Measurements from ENCODE around the gene XPOT.
A peak's percentile ranks its signal among the peaks of the same experiment; 100 is the strongest.
"Not testable (repeated sequence)": the region's sequence is repeated elsewhere in the genome, so short reads cannot be mapped to it uniquely, and the experiment has no call there.

The XPOT gene

DNA sequence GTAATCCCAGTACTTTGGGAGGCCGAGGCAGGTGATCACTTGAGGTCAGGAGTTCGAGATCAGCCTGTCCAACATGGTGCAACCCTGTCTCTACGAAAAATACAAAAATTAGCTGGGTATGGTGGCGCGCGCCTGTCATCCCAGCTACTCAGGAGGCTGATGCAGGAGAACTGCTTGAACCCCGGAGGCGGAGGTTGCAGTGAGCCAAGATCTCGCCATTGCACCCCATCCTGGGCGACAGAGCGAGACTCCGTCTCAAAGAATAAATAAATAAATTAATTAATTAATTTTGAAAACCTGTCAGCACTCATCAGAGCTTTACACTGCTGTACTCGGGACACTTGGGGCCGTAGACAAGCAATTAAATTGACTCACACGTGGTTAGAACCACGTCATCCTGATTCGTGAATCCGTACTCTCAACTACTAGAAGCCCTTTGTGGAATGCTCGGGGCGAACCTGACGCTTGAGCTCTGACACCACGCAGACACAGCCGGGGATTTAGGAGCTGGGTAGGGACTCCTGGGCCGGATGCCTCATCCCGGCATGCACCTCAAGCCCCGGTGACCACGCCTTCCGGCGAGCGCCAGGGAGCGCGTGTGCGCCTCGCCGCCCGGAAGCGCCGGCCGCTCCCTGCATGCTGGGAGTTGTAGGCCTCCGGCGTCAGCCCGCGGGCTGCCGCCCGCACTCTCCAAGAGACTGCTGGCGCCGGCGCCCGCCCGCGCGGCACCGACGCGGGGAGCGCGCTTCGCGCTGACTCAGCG lies at the start of gene XPOT:
Gene XPOT, plus strand, starts transcription at position 686 of the 763 bp plus-strand sequence. CDS start 5,644 bp downstream, outside the sequence.
- peak; percentile 95 for DNase-seq

- DNase-seq: not testable (repeated sequence)
Observed at GRCh38 chr12:64356209-64356608, 48.0 kb upstream of the XPOT start.

DNA sequence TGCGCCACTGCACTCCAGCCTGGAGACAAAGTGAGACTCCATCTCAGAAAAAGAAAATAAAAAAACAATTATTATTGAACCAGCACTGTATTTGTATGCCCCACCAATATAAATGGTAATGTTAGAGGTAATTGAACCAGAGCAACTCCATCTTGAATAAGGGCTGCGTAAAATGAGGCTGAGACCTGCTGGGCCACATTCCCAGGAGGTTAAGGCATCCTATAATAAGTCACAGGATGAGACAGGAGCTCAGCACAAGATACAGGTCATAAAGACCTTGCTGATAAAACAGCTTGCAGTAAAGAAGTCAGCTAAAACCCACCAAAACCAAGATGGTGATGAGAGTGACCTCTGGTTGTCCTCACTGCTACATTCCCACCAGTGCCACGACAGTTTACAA lies 43.0 kb upstream of the XPOT start:
- not testable (repeated sequence) for DNase-seq

GRCh38 chr12:64362721-64363305 lies 41.4 kb upstream of the XPOT start:
- DNase-seq: no peak

DNA sequence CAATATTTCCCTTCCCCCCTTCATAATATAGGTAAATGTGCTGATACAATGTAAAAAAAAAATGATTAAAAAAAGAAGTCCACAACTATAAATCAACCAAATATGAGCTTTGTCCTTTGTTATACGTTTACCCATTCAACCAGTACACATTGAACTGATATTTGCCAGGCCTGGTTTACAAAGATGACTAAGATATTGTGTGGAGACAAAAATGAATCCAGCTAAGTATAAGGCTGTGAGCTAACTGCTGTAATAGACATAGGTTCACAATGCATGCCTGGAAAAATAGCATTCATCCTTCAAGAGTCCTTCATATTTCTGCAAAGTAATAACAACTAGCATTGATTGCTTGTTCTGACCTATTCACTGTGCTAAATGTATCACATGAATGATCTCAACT lies 20.5 kb upstream of the XPOT start:
- no peak for DNase-seq

GRCh38 chr12:64385019-64385418 lies 19.2 kb upstream of the XPOT start:
- DNase-seq: peak in 1 of 2 donors; percentile 76

GRCh38 chr12:64385468-64385867 lies 18.7 kb upstream of the XPOT start:
- peak in 1 of 2 donors; percentile 14 for DNase-seq

GRCh38 chr12:64387197-64387816 lies 16.9 kb upstream of the XPOT start:
- DNase-seq: no peak

- DNase-seq: no peak
Observed at GRCh38 chr12:64389154-64389553, 15.0 kb upstream of the XPOT start.

GRCh38 chr12:64390275-64390851 lies 13.8 kb upstream of the XPOT start, which contains the start of gene C12orf56:
TSS of gene C12orf56 (minus strand) at chr12:64390758. CDS start at chr12:64390565, 193 bp downstream.
- peak in 1 of 2 donors; percentile 8 for DNase-seq

GRCh38 chr12:64392221-64392620 lies 12.0 kb upstream of the XPOT start:
- DNase-seq: peak in 1 of 2 donors; percentile 46

GRCh38 chr12:64395739-64396138 lies 8.5 kb upstream of the XPOT start:
- DNase-seq: no peak

DNA sequence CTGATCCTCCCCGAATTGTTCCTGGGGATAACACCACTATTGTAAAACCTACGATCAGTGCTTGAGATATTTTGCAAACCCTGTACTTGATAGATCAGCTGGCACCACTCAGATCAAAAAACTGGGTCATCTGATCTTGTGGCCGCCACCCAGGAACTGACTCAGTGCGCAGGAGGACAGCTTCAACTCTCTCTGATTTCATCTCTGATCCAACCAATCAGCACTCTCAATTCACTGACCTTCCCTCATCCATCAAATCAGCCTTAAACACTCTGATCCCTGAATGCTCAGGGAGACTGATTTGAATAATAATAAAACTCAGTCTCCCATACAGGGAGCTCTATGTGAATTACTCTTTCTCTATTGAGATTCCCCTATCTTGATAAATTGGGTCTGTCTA lies 4.2 kb upstream of the XPOT start:
- peak; percentile 35 to 58 for DNase-seq

GRCh38 chr12:64402181-64402580 lies 2.0 kb upstream of the XPOT start:
- DNase-seq: no peak

DNA sequence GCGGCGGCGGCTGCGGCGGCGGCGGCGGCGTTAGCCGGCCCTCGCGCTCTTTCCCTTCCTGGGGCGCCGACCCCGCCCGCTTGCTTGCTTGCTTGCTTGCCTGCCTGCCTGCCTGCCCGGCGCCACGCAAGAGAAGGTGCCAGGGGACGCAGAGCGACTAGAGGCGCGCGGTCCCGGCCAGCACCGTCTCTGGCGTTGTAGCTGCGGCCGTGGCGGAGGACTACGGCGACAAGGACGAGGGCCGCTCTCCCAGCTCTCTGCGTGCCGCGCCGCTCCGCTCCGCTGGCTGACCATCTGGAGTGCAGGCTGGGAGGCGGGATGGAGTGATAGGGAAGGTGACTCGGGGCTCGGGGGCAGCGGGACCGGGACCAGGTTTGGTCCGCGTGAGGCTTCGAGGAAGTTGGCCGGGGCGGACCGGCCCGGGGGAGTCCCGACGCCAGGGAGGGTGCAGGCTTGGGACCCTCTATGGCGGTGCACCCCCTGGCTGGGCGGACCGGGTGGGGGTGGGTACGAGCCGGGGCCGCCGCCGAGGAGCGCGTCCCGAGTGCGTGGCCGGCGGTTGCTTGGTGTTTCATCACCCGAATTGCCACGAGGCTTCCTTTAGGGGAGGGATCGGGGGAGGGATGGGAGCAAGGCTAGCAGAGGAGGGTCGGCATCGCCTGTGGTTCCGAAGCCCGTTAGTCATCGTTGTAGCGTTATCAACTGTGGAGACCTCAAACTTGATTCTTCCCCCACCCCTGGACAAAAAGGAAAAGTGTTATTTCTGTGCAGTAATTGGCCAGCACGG lies 471 bp downstream of the XPOT start:
- DNase-seq: peak; percentile 24 to 46

- DNase-seq: no peak
Observed at GRCh38 chr12:64407342-64408223, 3.4 kb downstream of the XPOT start.

DNA sequence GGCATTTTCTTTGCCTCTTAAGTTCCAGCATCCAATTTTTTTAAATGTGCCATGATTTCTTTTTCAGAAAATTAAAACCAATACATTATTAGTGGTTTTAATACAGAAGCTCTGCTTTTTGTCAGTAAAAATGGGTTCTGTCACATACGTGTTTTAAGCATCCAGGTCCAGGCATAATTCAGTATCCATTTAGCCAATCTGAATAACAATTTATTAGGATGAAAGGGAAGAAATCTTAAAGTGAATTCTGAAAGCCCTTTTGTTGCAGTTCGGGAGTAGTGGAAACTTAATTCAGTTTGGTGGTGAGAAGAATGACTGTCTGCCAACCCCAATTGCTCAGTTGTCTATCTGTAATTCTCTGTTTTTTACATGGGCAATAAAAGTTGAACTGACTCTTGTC lies 7.2 kb downstream of the XPOT start:
- no peak for DNase-seq

DNA sequence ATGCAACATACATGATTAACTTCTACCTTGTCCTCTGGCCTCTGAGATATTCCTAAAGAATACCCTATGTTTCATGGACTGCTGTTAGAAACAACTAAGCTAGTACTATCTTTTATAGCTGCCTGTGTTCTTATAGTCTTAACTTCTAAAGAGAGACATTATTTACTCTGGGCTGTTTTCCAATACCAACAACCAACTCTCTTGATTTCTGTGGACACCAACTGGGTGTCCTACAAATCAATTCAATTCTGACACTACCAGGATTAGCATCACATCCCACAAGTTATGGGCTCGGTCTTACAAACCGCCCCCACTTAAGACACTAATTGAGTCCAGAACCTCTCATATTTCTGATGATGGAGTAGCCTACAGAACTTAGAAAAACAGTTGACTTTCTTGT lies 8.3 kb downstream of the XPOT start:
- DNase-seq: no peak

- no peak for DNase-seq
Observed at GRCh38 chr12:64413884-64414283, 9.7 kb downstream of the XPOT start.

- DNase-seq: no peak
Observed at GRCh38 chr12:64418209-64418608, 14.0 kb downstream of the XPOT start.

DNA sequence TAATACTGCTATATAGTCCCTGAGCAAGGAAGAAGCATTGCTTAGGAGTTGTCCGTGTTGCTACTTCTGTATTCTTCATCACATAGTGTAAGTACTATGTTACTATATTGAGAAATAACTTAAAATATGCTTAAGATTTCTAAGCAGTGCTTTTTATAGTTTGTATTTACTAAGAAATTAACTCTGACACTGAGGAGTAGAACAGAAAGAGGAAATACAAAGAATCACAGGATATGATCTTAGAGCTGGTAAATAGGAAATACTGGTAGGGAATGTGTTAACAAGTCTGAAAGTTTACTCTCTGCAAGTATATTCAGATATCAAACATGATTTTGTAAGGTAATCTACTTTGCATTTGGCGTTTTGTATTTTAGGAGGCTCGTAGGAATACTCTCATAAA lies 15.5 kb downstream of the XPOT start:
- DNase-seq: no peak

GRCh38 chr12:64427988-64428387 lies 23.8 kb downstream of the XPOT start:
- DNase-seq: no peak

All from CD4-positive, alpha-beta T cell treated with Interleukin-4 for 1 hour (primary cell).